HL-60/S4 (cell line): Measurements from ENCODE around the gene GAS2L2.
"Not testable (repeated sequence)": the region's sequence is repeated elsewhere in the genome, so short reads cannot be mapped to it uniquely, and the experiment has no call there.

Source experiments
- in situ Hi-C: fragments of 300-500 bp; cut with MboI; formaldehyde crosslinking; loops from 2 replicates; pipeline ENCODE4 v1.14.3; 2022; ENCODE audit warnings: low sequenced_read_pairs

GAS2L2 gene

GRCh38 chr17:35705705-35706104, 47.3 kb downstream of the GAS2L2 start:
- in situ Hi-C loops = no loop called here

GRCh38 chr17:35705230-35705629, 47.8 kb downstream of the GAS2L2 start:
- in situ Hi-C loops = no loop called here

GRCh38 chr17:35703308-35703707, 49.7 kb downstream of the GAS2L2 start:
- in situ Hi-C loops = not testable (repeated sequence)

- in situ Hi-C loops = no loop called here
Measured at GRCh38 chr17:35701491-35701890, 51.5 kb downstream of the GAS2L2 start.

DNA sequence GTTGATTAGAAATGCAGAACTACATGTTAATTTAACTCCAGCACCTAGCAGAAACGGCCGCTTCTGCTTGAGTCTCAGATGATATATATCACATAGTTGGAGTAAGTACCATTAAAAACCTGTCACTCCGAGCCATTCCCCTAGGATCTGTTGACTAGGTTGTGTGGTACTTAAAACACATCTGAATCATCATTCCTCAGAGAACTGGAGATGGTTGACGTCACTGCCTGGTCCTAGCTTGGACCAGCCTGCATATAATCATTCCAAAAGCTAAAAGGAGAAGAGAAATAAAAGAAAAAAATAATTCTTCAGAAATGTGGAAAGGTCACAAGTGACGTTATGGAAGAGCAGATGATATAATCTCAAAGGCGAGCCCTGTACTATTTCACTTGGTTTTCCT, 52.9 kb downstream of the GAS2L2 start:
- in situ Hi-C loops = no loop called here

- in situ Hi-C loops = no loop called here
Measured at GRCh38 chr17:35698800-35699199, 54.2 kb downstream of the GAS2L2 start.

DNA sequence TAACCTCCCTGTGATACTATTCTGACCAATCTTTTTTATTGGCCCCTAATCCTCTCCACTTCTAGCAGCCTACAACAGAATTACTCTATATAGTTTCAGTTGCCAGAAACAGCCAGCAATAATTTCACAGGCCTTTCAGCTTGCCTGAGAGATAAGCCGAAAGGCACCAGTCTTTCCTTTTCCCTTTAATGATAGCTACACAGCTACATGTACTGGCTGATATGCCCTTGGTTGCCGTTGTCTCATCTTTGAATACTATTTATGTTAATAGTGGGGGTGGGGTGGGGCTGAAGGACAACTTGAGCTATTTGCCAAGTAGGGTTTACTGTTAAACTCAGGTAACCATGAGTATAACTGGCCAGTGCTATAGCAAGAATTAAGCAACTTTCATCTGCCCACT, 57.4 kb downstream of the GAS2L2 start:
- in situ Hi-C loops = no loop called here

- in situ Hi-C loops = no loop called here
Measured at GRCh38 chr17:35694906-35695305, 58.1 kb downstream of the GAS2L2 start.
